Lung microvascular endothelial cell (primary cell): ENCODE data around the gene NEK11. TPM values are rescaled to one million over a fixed set of nuclear protein-coding genes. Genes with fewer than 3 reads are reported as not detected.
"Not testable (repeated sequence)": the region's sequence is repeated elsewhere in the genome, so short reads cannot be mapped to it uniquely, and the experiment has no call there.

ENCODE experiments used
- DNase-seq, 2 donors: peaks; one replicate each; pipeline versions ENCODE4 v3.0.0 to v3.0.0-alpha.2; 2010; ENCODE audit warnings: low read depth in 2 of 2
- total RNA-seq: library from RNA; depleted of rRNA; stranded (reverse); fragments of >200 nt; gene quantifications from 2 replicates; pipeline ENCODE4 v1.2.1, GENCODE V29; 2014

The NEK11 gene
- total RNA-seq, 1 donor from 2014 or later: 2.0 TPM

DNA sequence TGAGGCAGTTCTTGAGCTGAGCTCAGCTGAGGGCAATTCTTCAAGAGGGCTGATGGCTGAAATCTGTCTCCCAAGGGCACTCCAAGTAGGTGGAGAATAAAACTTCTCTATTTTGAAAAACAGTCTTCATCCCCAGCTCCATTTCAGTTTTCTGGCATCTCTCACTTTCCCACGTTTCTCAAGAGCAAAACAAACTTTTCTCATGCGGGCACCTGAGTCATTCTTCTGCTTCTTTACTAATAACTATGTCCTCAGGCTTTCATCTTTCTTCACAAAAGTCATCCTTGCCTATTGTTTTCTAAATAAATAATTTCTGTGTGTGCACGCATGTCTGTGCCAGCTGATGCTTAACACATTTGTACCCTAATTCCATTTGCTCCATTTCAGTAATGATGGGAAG is 258.8 kb downstream of the NEK11 start:
- no peak for DNase-seq

GRCh38 chr3:131299836-131300235 is 273.2 kb downstream of the NEK11 start:
- no peak for DNase-seq

- DNase-seq: no peak
Observed at GRCh38 chr3:131303848-131304247, 277.2 kb downstream of the NEK11 start.

DNA sequence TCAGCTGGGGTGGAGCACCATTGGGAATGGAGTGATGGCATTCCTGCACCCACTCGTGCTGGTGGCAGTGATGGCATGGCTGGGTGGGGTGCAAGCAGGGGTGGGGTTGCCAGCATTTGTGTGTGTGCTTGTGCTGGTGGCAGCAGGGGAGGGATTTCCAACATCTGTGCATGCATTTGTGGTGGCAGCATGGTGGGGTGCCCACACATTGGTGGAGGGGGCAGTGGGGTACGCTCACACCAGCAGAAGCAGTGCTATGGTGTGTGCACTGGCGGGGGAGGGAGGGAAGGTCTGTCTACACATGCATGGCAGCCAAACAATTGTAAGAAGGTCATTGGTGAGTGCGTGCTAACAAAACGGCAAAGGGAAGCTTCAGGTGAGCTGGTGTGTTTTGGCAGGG is 278.2 kb downstream of the NEK11 start:
- no peak for DNase-seq

DNA sequence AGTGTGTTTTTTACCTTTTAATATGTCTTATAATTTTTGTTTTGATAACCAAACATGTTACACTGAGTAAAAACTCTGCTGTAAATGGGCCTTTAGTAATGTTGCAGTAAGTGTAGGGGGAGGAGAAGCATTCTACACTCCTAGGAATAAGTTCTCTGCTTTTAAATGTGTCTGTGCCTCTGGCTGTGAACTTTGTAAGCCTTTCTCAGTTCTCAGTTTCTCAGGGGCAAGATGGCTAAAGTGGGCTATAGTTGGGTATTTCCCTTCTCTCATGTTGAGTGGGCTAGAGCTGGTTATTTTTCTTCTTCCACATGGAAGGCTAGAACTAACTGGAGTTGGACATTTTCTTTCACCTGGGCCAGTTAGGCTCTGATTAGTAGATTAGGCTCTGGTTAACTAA is 279.6 kb downstream of the NEK11 start:
- no peak for DNase-seq

DNA sequence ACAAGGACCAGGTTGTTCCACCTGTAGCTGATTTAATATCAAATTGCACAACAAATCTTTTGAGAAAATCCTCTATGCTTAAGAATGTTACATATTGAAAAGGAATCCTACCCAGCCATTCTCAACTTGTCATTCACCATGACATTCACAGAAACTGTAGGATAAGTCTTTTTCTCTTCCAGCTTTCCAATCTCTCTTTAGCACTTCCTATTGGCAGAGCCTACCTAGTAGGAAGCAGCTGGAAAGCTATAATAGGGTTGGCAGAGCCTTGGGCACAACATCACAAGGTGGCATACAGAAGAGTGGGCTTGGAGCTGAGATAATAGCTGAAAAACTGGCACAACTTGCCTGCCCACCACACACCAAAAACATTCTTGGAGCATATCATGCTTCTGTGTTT is 287.6 kb downstream of the NEK11 start:
- no peak for DNase-seq

DNA sequence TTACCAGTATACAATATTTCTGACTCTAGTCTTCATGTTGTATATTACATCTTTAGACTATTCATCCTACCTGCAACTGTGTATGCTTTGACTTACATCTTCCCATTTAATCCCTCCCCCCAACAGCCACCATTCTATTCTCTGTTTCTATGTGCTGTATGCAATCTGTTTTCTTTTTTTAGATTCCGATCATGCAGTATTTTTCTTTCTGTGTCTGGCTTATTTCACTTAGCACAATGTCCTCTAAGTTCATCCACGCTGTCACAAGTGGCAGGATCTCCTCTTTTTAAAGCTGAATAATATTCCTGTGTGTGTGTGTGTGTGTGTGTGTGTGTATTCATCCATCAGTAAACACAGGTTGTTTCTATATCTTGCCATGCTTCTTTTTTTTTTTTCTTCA is 288.5 kb downstream of the NEK11 start:
- DNase-seq: no peak

- DNase-seq: no peak
Observed at GRCh38 chr3:131317667-131318066, 291.0 kb downstream of the NEK11 start.

- DNase-seq: no peak
Observed at GRCh38 chr3:131323014-131323413, 296.3 kb downstream of the NEK11 start.

GRCh38 chr3:131323792-131324191 is 297.1 kb downstream of the NEK11 start:
- DNase-seq: no peak

GRCh38 chr3:131324923-131325322 is 298.2 kb downstream of the NEK11 start:
- no peak for DNase-seq

DNA sequence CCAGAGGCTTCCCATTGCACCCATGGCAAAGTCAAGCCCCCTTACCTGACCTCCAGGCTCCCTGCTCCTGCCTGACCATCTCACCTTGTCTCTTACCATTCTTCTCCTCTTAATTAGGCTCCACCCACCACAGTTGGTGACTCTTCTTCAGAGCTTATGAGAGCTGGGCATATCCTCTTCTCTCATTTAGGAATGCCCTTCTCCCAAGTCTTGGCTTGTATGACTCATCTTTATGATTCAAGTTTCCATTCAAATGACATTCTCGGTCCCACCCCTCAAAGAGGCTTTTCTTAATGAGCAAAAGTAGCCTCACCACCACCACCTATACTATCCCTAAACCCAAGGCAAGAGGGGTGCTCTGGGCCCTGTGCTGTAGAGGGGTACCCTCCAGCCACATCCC is 299.6 kb downstream of the NEK11 start:
- no peak for DNase-seq

DNA sequence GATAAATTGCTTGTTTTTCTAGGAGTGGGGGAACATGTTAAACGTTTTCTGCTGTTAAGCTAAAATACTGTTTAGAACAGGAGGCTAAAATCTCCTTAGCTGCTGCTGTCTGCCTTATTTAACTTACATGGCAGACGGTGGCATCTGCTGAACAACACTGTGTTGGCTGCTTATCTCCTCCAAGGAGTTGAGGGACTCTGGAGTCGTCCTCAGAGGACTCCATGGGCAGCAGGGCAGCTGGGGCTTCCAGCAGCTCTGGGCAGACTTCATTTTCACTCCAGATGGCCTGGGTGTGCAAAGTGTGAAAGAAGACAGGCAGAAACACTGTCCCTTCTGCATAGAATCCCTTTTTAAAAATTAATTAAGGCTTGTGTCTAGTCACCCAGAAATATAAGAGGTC is 302.0 kb downstream of the NEK11 start:
- DNase-seq: no peak

DNA sequence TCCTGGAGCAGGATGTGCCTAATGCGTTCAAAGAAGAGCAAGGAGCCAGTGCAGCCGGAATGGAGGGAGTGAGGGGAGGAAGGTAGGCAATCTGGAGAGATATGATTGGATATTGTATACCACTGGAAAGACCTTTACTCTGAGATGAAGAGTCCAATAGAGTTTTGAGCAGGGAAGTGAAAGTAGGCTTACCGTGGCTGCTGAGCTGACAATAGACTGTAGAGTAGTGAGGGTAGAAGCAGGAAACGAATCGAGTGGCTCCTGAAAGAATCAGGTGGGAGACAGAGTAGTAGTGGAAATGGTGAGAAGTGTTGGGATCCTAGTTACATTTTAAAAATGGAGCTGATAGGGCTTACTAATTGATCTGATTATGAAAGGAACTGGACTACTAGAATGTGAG is 303.1 kb downstream of the NEK11 start:
- no peak for DNase-seq

DNA sequence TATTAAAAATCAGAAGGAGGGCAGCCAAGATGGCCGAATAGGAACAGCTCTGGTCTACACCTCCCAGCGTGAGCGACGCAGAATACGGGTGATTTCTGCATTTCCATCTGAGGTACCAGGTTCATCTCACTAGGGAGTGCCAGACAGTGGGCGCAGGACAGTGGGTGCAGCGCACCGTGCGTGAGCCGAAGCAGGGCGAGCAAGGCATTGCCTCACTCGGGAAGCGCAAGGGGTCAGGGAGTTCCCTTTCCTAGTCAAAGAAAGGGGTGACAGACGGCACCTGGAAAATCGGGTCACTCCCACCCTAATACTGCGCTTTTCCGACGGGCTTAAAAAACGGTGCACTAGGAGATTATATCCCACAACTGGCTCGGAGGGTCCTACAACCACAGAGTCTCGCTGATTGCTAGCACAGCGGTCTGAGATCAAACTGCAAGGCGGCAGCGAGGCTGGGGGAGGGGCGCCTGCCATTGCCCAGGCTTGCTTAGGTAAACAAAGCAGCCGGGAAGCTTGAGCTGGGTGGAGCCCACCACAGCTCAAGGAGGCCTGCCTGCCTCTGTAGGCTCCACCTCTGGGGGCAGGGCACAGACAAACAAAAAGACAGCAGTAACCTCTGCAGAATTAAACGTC is 304.9 kb downstream of the NEK11 start:
- DNase-seq: not testable (repeated sequence)

DNA sequence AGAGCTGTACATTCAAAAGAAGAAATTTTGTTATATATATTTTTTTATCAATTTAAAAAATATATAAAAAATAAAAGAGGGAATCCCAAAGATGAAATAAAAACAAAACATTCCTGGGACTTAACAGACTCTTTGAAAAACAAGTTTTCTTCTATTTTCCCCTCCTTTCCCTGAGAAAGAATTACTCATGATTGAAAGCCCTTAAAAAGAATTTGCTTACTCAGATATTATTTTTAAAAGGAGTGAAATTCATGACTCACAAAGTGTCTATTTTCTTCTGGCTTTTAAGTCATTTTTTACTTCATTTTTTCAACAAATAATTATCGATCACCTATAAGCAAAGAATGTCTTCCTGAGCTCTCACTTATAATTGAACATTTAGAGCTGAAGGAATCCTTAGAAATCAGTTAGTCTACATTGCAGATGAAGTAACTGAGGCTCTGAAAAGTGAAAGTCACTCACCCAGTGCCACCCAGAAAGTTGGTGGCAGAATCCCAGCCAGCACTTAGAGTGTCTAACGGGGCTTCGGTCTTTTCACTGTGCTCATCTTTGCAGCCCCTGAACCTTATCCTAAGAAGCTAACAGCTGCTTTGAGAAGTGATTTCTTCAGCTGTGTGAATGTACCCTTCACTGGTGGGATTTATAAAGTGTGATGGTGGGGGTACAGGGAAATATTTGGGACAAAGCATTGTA is 312.4 kb downstream of the NEK11 start:
- DNase-seq: no peak

GRCh38 chr3:131341761-131342160 is 315.1 kb downstream of the NEK11 start:
- no peak for DNase-seq

GRCh38 chr3:131348911-131349310 is 322.2 kb downstream of the NEK11 start:
- no peak for DNase-seq

- no peak for DNase-seq
Observed at GRCh38 chr3:131349454-131349853, 322.8 kb downstream of the NEK11 start.

DNA sequence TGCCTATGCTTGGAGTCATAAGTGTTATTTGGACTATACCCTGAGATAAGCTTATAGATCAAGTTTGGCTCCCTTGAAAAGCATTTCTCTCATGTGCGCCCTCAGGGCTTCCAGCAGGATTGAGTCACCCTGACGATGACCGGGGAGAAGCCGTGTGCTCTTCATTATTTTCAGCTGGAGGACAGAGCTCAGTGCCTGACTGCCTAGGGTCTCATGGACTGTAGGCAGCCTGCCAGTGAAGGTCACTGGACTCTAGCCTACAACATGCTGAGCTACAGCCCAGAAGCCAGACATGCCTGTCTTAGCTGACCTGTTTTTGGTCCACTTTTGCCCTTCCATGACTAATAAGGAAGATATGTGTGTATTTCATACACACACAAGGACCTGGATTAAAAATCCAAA is 323.3 kb downstream of the NEK11 start:
- no peak for DNase-seq

DNA sequence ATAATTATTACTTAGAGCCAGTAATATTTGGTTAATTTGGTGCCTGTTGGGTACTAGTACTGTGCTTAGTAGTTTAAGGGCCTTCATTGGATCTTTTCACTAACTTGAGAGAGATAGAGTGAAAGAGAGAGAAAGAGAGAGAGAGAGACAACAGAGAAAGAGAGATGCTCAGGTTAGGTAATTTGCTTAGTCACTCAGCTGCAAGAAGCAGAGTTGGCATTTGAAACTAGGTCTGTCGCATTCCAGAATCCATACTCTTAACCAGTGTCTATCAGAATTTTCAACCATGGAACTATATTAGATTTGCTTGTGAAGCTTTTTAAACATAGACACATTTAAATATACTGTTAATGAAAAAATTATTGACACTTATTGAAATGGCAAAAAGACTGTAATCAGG is 323.8 kb downstream of the NEK11 start:
- no peak for DNase-seq

GRCh38 chr3:131353016-131353877 is 326.6 kb downstream of the NEK11 start:
- DNase-seq: no peak

DNA sequence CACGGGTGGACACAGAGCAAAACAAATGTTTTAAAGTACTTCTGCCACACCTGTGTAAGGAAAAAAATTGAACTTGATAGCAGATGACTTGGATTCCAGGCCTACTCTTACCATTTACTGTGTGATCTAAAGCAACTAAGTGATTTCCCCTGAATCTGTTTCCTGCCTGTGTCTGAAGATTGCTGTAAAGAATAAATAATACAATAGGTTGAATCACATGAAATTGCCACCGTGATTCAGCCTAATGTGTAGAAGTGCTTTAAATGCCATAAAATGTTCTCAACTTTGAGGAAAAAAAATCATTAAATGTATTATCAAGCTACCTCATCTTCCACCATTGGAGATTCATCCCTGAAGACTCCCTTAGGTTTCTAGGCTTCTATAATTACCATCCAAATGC is 327.3 kb downstream of the NEK11 start:
- no peak for DNase-seq
